Adrenal gland (tissue), 12 donors: Measurements from ENCODE around the gene NKAIN2. TPM values are rescaled to one million over a fixed set of nuclear protein-coding genes. Genes with fewer than 3 reads are reported as not detected.

ENCODE experiments used
- DNase-seq, 7 donors: peaks; one replicate each; pipeline ENCODE4 v3.0.0-alpha.2; 2019 to 2020
- H3K27ac ChIP-seq, 5 donors: fragments of 200-600 bp; sonication (generic) in 4 of 5; 1 replicate in 3 of 5; 2 replicates in 2 of 5; pipeline versions ENCODE4 v1.5.1 to v1.8.0; 2016 to 2020; ENCODE audit warnings: mild to moderate bottlenecking in 1 of 5
- H3K27me3 ChIP-seq: fragments of 200-600 bp; 2 replicates; pipeline ENCODE4 v1.8.0; 2021
- H3K36me3 ChIP-seq, 2 donors: fragments of 200-600 bp; replicated peaks in 1 of 2; 1 replicate in 1 of 2; 2 replicates in 1 of 2; pipeline versions ENCODE4 v1.5.1 to v1.8.0; 2018 to 2022
- H3K4me1 ChIP-seq, 2 donors: fragments of 200-600 bp; replicated peaks in 1 of 2; 1 replicate in 1 of 2; 2 replicates in 1 of 2; pipeline versions ENCODE4 v1.5.1 to v1.8.0; 2018 to 2021
- H3K4me3 ChIP-seq, 4 donors: fragments of 200-600 bp; sonication (generic) in 3 of 4; one replicate each; pipeline ENCODE4 v1.5.1; 2016 to 2018
- H3K9me3 ChIP-seq, 3 donors: fragments of 200-600 bp; sonication (generic) in 1 of 3; replicated peaks in 1 of 3; 1 replicate in 2 of 3; 2 replicates in 1 of 3; pipeline versions ENCODE4 v1.5.1 to v1.8.0; 2016 to 2021
- CTCF ChIP-seq, 6 experiments: fragments of 450-650 bp in 4 of 6; fragments of 200-600 bp in 2 of 6; sonication (generic) in 1 of 6; IDR thresholded peaks; 1 replicate in 5 of 6; 2 replicates in 1 of 6; pipeline versions ENCODE4 v1.5.1 to v1.8.0; 2016 to 2021; ENCODE audit warnings: antibody characterized with exemption in 6 of 6, mild to moderate bottlenecking in 2 of 6, moderate library complexity in 1 of 6
- POLR2A ChIP-seq, 2 donors: fragments of 450-650 bp; IDR thresholded peaks; one replicate each; pipeline ENCODE4 v1.6.1; 2017; ENCODE audit warnings: antibody characterized with exemption in 2 of 2, mild to moderate bottlenecking in 2 of 2, moderate library complexity in 1 of 2
- WGBS, 4 donors: extraction: QIAGEN DNeasy Blood & Tissue Kit in 2 of 4; methylation state at CpG; one replicate each; pipeline versions ENCODE4 v1.1.5 to v1.1.7; 2013 to 2017; 5-methylcytosine and 5-hydroxymethylcytosine counted together
- intact Hi-C, 2 donors: fragments of 100-400 bp; cut with DNase I; formaldehyde crosslinking; loops; one replicate each; pipeline versions ENCODE4 v1.14.1 to v1.15.0; 2022 to 2023
- polyA plus RNA-seq, 3 donors: library from polyadenylated mRNA; stranded (reverse); fragments of 200-250 nt in 2 of 3; fragments of 350-450 nt in 1 of 3; fragmentation: Illumina TruSeq in 1 of 3; extraction: RNeasy Lipid Tissue Mini Kit (QIAGEN cat#74804) in 1 of 3; gene quantifications; one replicate each; pipeline ENCODE4 v1.2.3, GENCODE V29; 2013 to 2014
- total RNA-seq, 9 donors: library from RNA; depleted of rRNA in 4 of 9; stranded (reverse); fragments of >200 nt in 4 of 9; fragments of 120-200 nt in 1 of 9; fragmentation: NEBNext Ultra II Directional in 1 of 9; extraction: Animal tissue kit (Norgen Biotek cat#: 25700) in 1 of 9; gene quantifications; one replicate each; pipeline versions ENCODE4 v1.1.0 to v1.2.4, GENCODE V29; 2013 to 2023
- donor health status: healthy with polysubstance abuse.
- donor health status: Bipolar disorder and iron deficiency.
- donor health status: DM: yes; HTN: yes; CAD: no.
- donor health status: DM: no; HTN: no; CAD: no.
- donor health status: DM: no; HTN: no; CAD: no.
- donor health status: DM: yes; HTN: yes; CAD: no.

Gene NKAIN2
- total and polyA plus RNA-seq, 12 donors, result under 0.01 to 0.61 (median 0.23) TPM; not detected in 3

GRCh38 chr6:124203101-124203811 is 399.6 kb downstream of the NKAIN2 start:
- no peaks in the 10 kb centered on the region for H3K27me3 ChIP-seq
- no peaks in the 10 kb centered on the region for H3K9me3 ChIP-seq
- TF ChIP-seq CTCF (IDR thresholded peaks at IDR 0.05) (no peak), POLR2A (IDR thresholded peaks at IDR 0.05) (no peak)
- intact Hi-C loops, result no loop called here
- H3K27ac ChIP-seq, result no peak overlapping the region
- DNase-seq, result no peak
- H3K4me3 ChIP-seq, result no peak overlapping the region
- no peaks in the 10 kb centered on the region for H3K36me3 ChIP-seq
- H3K4me1 ChIP-seq, result no peaks in the 10 kb centered on the region
- WGBS, 4 donors, result 68 to 75% (median 69%) methylated on average over 2 of the region's 2 CpGs

- no peaks in the 10 kb centered on the region for H3K9me3 ChIP-seq
- no peak overlapping the region for H3K4me3 ChIP-seq
- H3K36me3 ChIP-seq, result no peaks in the 10 kb centered on the region
- TF ChIP-seq POLR2A (IDR thresholded peaks at IDR 0.05), result no peak
- no peak for TF ChIP-seq CTCF (IDR thresholded peaks at IDR 0.05)
- WGBS, 4 donors, result 41 to 83% (median 54%) methylated on average over 2 of the region's 2 CpGs
- intact Hi-C loops, result no loop called here
- DNase-seq, result no peak
- no peaks in the 10 kb centered on the region for H3K27me3 ChIP-seq
- no peaks in the 10 kb centered on the region for H3K4me1 ChIP-seq
- H3K27ac ChIP-seq, result no peak overlapping the region
Observed at GRCh38 chr6:124203812-124204167, 400.1 kb downstream of the NKAIN2 start.

GRCh38 chr6:124205921-124206320 is 402.3 kb downstream of the NKAIN2 start:
- Histone ChIP-seq H3K36me3 (no peaks in the 10 kb centered on the region), H3K4me3 (no peak overlapping the region)
- intact Hi-C loops, result no loop called here

More at GRCh38 chr6:124205921-124206320, 402.3 kb downstream of the NKAIN2 start:
- Histone ChIP-seq H3K27me3 (no peaks in the 10 kb centered on the region), H3K4me1 (no peaks in the 10 kb centered on the region), H3K9me3 (no peaks in the 10 kb centered on the region), H3K27ac (no peak overlapping the region)
- DNase-seq, result no peak
- 48 to 66% (median 56%) methylated on average over 2 of the region's 2 CpGs for WGBS, 4 donors
- TF ChIP-seq POLR2A (IDR thresholded peaks at IDR 0.05) (no peak), CTCF (IDR thresholded peaks at IDR 0.05) (no peak)
